Measurements from ENCODE around the gene MYO1D.

- TF ChIP-seq CTCF (IDR thresholded peaks at IDR 0.05) (no peak), POLR2A (IDR thresholded peaks at IDR 0.05) (no peak)
Observed at GRCh38 chr17:32831223-32831622, 45.7 kb downstream of the MYO1D start.
